Activated CD4-positive, alpha-beta T cell treated with anti-CD3 and anti-CD28 coated beads for 4 hours (primary cell): ENCODE measurements around the gene SHH.

Experiments
- DNase-seq, 2 donors: peaks; one replicate each; pipeline ENCODE4 v3.0.0-alpha.2; 2020

The SHH gene

GRCh38 chr7:155790666-155791065 lies 21.6 kb downstream of the SHH start:
- DNase-seq: no peak

GRCh38 chr7:155789001-155789725 lies 23.1 kb downstream of the SHH start:
- no peak for DNase-seq

GRCh38 chr7:155788616-155789000 lies 23.7 kb downstream of the SHH start:
- DNase-seq: no peak

GRCh38 chr7:155787171-155787851 lies 25.0 kb downstream of the SHH start:
- no peak for DNase-seq

- DNase-seq: no peak
Measured at GRCh38 chr7:155786491-155786890, 25.8 kb downstream of the SHH start.

- DNase-seq: no peak
Measured at GRCh38 chr7:155785536-155785935, 26.7 kb downstream of the SHH start.

GRCh38 chr7:155782466-155782865 lies 29.8 kb downstream of the SHH start:
- no peak for DNase-seq

- DNase-seq: no peak
Measured at GRCh38 chr7:155781433-155781832, 30.8 kb downstream of the SHH start.

- DNase-seq: no peak
Measured at GRCh38 chr7:155780884-155781283, 31.4 kb downstream of the SHH start.

GRCh38 chr7:155778349-155778748 lies 33.9 kb downstream of the SHH start:
- DNase-seq: no peak

GRCh38 chr7:155776606-155777005 lies 35.7 kb downstream of the SHH start:
- DNase-seq: no peak

GRCh38 chr7:155775691-155776090 lies 36.6 kb downstream of the SHH start:
- no peak for DNase-seq

- no peak for DNase-seq
Measured at GRCh38 chr7:155774947-155775346, 37.3 kb downstream of the SHH start.

- DNase-seq: no peak
Measured at GRCh38 chr7:155773531-155773930, 38.7 kb downstream of the SHH start.

- no peak for DNase-seq
Measured at GRCh38 chr7:155770241-155770640, 42.0 kb downstream of the SHH start.

- DNase-seq: no peak
Measured at GRCh38 chr7:155769701-155770100, 42.6 kb downstream of the SHH start.

GRCh38 chr7:155766966-155767916 lies 45.0 kb downstream of the SHH start:
- no peak for DNase-seq

- DNase-seq: no peak
Measured at GRCh38 chr7:155766386-155766785, 45.9 kb downstream of the SHH start.

- no peak for DNase-seq
Measured at GRCh38 chr7:155765458-155765857, 46.8 kb downstream of the SHH start.

GRCh38 chr7:155764438-155764793 lies 47.8 kb downstream of the SHH start:
- peak in 1 of 2 donors; percentile 8 for DNase-seq

GRCh38 chr7:155763691-155764437 lies 48.4 kb downstream of the SHH start:
- peak; percentile 37 to 49 for DNase-seq

- DNase-seq: no peak
Measured at GRCh38 chr7:155763122-155763521, 49.1 kb downstream of the SHH start.

GRCh38 chr7:155762655-155763054 lies 49.6 kb downstream of the SHH start:
- no peak for DNase-seq
